HepG2 (cell line): ENCODE measurements around the gene RHBDF2. TPM values are rescaled to one million over a fixed set of nuclear protein-coding genes. Genes with fewer than 3 reads are reported as not detected.

ENCODE experiments used
- ATAC-seq: fragments of 200-7000 bp; cut with Tn5 transposase; 3 replicates; pipeline ENCODE4 v1.9.1; 2020; ENCODE audit warnings: mild to moderate bottlenecking, moderate library complexity
- BruUV-seq: library from RNA; stranded (reverse); fragments of 400-500 nt; replicated peaks from 2 replicates; lab custom pipeline; 2021; lab: Mats Ljungman, UMichigan
- CTCF ChIA-PET: fragments of 300-600 bp; formaldehyde crosslinking; extraction: SDS; loops from one replicate; lab custom pipeline; 2021; ENCODE audit warnings: low total read pairs, inconsistent platforms, low intra/inter-chr PET ratio; lab: Yijun Ruan, JAX
- POLR2A ChIA-PET: fragments of 350-600 bp; sonication (Branson Sonifier 250); formaldehyde crosslinking; loops from one replicate; lab custom pipeline; 2020; ENCODE audit warnings: antibody characterized with exemption, inconsistent platforms; lab: Yijun Ruan, JAX
- DNase-seq: peaks from one replicate; pipeline ENCODE4 v3.0.0-alpha.2; 2015; ENCODE audit warnings: low spot score
- FAIRE-seq: peaks from 3 replicates; lab custom pipeline; 2011; peaks lifted over from hg19 to GRCh38; lab: Jason Lieb, UNC
- H2AFZ ChIP-seq: one replicate; pipeline ENCODE4 v1.6.1; 2011; ENCODE audit warnings: low read length, inconsistent platforms
- H3K27ac ChIP-seq: fragments of 300-600 bp; 3 replicates; pipeline ENCODE4 v1.8.0; 2011; ENCODE audit warnings: mixed run types, mild to moderate bottlenecking, mixed read lengths, low read length, inconsistent platforms; ENCODE audit not compliant: insufficient read depth; ENCODE audit errors: extremely low read length
- H3K27me3 ChIP-seq, 2 experiments: fragments of 200-600 bp in 1 of 2; 2 replicates in 1 of 2; 3 replicates in 1 of 2; pipeline versions ENCODE4 v1.6.0 to v1.8.0; 2011; ENCODE audit warnings: low read length in 2 of 2, mild to moderate bottlenecking in 2 of 2, moderate library complexity in 2 of 2, inconsistent platforms in 1 of 2; ENCODE audit not compliant: insufficient read depth in 2 of 2, control insufficient read depth in 1 of 2
- H3K36me3 ChIP-seq, 2 experiments: fragments of 200-600 bp in 1 of 2; replicated peaks in 1 of 2; 2 replicates in 1 of 2; 3 replicates in 1 of 2; pipeline versions ENCODE4 v1.5.1 to v1.8.0; 2011; ENCODE audit warnings: low read length in 2 of 2, inconsistent platforms in 1 of 2; ENCODE audit not compliant: insufficient read depth in 2 of 2, control insufficient read depth in 1 of 2
- H3K4me1 ChIP-seq: 2 replicates; pipeline ENCODE4 v1.5.1; 2012; ENCODE audit warnings: low read length, inconsistent platforms; ENCODE audit not compliant: insufficient read depth
- H3K4me2 ChIP-seq: 2 replicates; pipeline ENCODE4 v1.6.0; 2011; ENCODE audit warnings: low read depth, low read length, inconsistent platforms
- H3K4me3 ChIP-seq, 3 experiments: fragments of 200-600 bp in 1 of 3; sonication (generic), shearing (Covaris generic) in 1 of 3; replicated peaks in 1 of 3; 2 replicates each; pipeline ENCODE4 v1.5.1; 2011 to 2016; ENCODE audit warnings: low read length in 3 of 3, inconsistent platforms in 2 of 3, low read depth in 2 of 3, mild to moderate bottlenecking in 2 of 3, control low read depth in 1 of 3, mixed read lengths in 1 of 3; ENCODE audit not compliant: insufficient read depth in 1 of 3
- H3K79me2 ChIP-seq: one replicate; pipeline ENCODE4 v1.6.1; 2011; ENCODE audit warnings: low read length, inconsistent platforms; ENCODE audit not compliant: insufficient read depth
- H3K9ac ChIP-seq: 2 replicates; pipeline ENCODE4 v1.6.0; 2011; ENCODE audit warnings: mild to moderate bottlenecking, low read depth, low read length, inconsistent platforms; ENCODE audit not compliant: insufficient read depth
- H3K9me3 ChIP-seq: 2 replicates; pipeline ENCODE4 v1.5.1; 2012; ENCODE audit warnings: mild to moderate bottlenecking, low read length
- H4K20me1 ChIP-seq: 2 replicates; pipeline ENCODE4 v1.6.0; 2011; ENCODE audit warnings: inconsistent platforms, mild to moderate bottlenecking, low read length, moderate library complexity; ENCODE audit not compliant: insufficient read depth
- BRCA1 ChIP-seq: sonication (generic); formaldehyde crosslinking; IDR thresholded peaks from 2 replicates; pipeline ENCODE4 v1.4.0; 2020; ENCODE audit warnings: missing genetic modification reagents
- HDAC2 ChIP-seq: sonication (generic); formaldehyde crosslinking; IDR thresholded peaks from 2 replicates; pipeline ENCODE4 v1.4.0; 2020; ENCODE audit warnings: missing genetic modification reagents
- HES4 ChIP-seq: sonication (generic); formaldehyde crosslinking; IDR thresholded peaks from 2 replicates; pipeline ENCODE4 v1.9.0; 2021; ENCODE audit warnings: mild to moderate bottlenecking, missing genetic modification reagents, borderline replicate concordance
- HMG20A ChIP-seq: IDR thresholded peaks from 2 replicates; pipeline ENCODE4 v1.6.1; 2016; ENCODE audit warnings: borderline replicate concordance
- MAFF ChIP-seq: IDR thresholded peaks from 2 replicates; pipeline ENCODE4 v1.6.1; 2011; ENCODE audit warnings: low read depth, low read length, improper control_type of control experiment
- MAFG ChIP-seq: sonication (generic); formaldehyde crosslinking; IDR thresholded peaks from 2 replicates; pipeline ENCODE4 v1.5.1; 2020; ENCODE audit warnings: mild to moderate bottlenecking, missing genetic modification reagents
- PHF21A ChIP-seq: sonication (generic); formaldehyde crosslinking; IDR thresholded peaks from 2 replicates; pipeline ENCODE4 v1.5.0; 2020; ENCODE audit warnings: mild to moderate bottlenecking, missing genetic modification reagents
- RORA ChIP-seq: sonication (generic); formaldehyde crosslinking; IDR thresholded peaks from 2 replicates; pipeline ENCODE4 v1.5.0; 2020; ENCODE audit warnings: mild to moderate bottlenecking, missing genetic modification reagents, moderate library complexity
- SMC3 ChIP-seq: IDR thresholded peaks from 2 replicates; pipeline ENCODE4 v1.6.1; 2011; ENCODE audit warnings: low read length, improper control_type of control experiment
- ZFP82 ChIP-seq: sonication (generic); formaldehyde crosslinking; IDR thresholded peaks from 2 replicates; pipeline ENCODE4 v1.5.1; 2020; ENCODE audit warnings: mild to moderate bottlenecking, missing genetic modification reagents, borderline replicate concordance
- ZKSCAN1 ChIP-seq: fragments of 150-350 bp; IDR thresholded peaks from 2 replicates; pipeline ENCODE4 v1.6.1; 2014; ENCODE audit warnings: low read length
- ZNF44 ChIP-seq: sonication (generic); formaldehyde crosslinking; IDR thresholded peaks from 2 replicates; pipeline ENCODE4 v1.5.1; 2020; ENCODE audit warnings: mild to moderate bottlenecking, missing genetic modification reagents
- WGBS: methylation state at CpG from one replicate; pipeline ENCODE4 v1.1.6; 2017; ENCODE audit warnings: low lambda C conversion rate; 5-methylcytosine and 5-hydroxymethylcytosine counted together
- in situ Hi-C: cut with HindIII; loops from 2 replicates; pipeline ENCODE4 v1.10.0; 2017; ENCODE audit warnings: low pct_unique_long_range_greater_than_20kb; ENCODE audit not compliant: extremely low pct_ligation_motif_present
- intact Hi-C: fragments of 100-400 bp; cut with micrococcal nuclease; formaldehyde crosslinking; loops from one replicate; pipeline ENCODE4 v1.10.0; 2022; ENCODE audit not compliant: unreplicated experiment
- polyA plus RNA-seq, 8 experiments: library from polyadenylated mRNA; depleted of rRNA in 3 of 8; stranded (reverse) in 7 of 8; unstranded in 1 of 8; fragments of >200 nt; fragmentation: Illumina TruSeq in 4 of 8; extraction: Trizol in 4 of 8; gene quantifications; 2 replicates each; pipeline versions ENCODE4 v1.2.1 to v1.2.3, GENCODE V29; 2011 to 2016; ENCODE audit warnings: low read depth in 4 of 8, missing spikeins in 1 of 8, mixed read lengths in 1 of 8; ENCODE audit not compliant: insufficient read depth in 1 of 8
- total RNA-seq, 5 experiments: library from RNA; depleted of rRNA; stranded (reverse); fragments of >200 nt; fragmentation: Illumina TruSeq; extraction: Trizol; gene quantifications; 2 replicates each; pipeline ENCODE4 v1.2.3, GENCODE V29; 2016; ENCODE audit warnings: low read depth in 1 of 5
- TF ChIP-seq, protein P1 (sequence below): sonication (generic); formaldehyde crosslinking; IDR thresholded peaks from 2 replicates; pipeline ENCODE4 v1.5.0; 2020; ENCODE audit warnings: missing genetic modification reagents, mild to moderate bottlenecking, borderline replicate concordance
- TF ChIP-seq, protein P2 (sequence below): sonication (generic); formaldehyde crosslinking; IDR thresholded peaks from 2 replicates; pipeline ENCODE4 v1.4.0; 2020; ENCODE audit warnings: mild to moderate bottlenecking, missing genetic modification reagents

RHBDF2 gene
- total and polyA plus RNA-seq, 2 of the 13 experiments (the other 11 are each of a cell fraction or from before 2014, with no cell fraction given), result 7.8 to 24.2 TPM

DNA sequence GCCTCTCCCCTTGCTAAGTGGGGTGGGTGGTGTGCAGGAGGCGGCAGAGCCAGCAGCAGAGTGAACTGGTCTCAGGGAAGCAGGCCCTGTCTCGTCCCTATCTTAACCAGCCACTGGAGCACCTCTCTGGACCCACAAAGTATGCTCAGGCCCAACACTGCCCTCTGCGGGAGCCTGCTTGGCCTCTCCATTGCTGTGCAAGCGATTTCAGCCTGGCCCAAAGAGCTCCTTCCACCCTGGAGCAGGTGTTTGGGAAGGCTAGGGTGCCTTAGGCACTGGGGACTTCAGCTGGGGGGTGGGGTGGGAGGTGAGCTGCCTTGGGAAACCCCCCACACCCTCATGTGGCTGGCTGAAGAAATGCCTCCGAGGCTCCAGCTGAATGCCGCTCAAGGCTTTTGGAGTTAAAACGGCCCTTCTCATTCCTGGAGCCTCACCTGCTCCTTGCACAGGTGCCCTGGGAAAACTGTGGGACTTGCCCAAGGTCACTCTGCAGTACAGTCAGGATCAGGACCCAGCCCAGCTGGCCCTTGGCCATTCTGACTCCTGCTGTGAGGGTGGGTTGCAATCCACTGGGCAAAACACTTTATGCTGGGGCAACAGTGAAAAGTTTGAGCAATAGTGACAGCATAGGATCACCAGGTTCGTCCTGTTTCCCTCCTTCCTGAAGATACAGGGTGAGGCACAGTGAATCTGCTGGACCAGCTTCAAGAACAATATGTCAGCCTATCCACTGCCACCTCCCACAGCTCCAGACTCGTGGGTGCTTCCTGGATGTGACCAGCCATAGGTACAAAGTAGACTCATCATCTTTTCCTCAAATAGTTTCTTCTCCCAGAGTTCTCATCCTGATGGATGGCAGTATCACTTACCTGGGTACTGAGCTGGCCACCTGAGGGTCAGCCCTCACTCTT, 42.4 kb downstream of the RHBDF2 start:
- no peak overlapping the region for H3K27ac ChIP-seq
- H2AFZ ChIP-seq, result no peak overlapping the region
- DNase-seq (peak; percentile 71), ATAC-seq (peak; percentile 92), FAIRE-seq (peak; percentile 75)
- H3K9me3 ChIP-seq, result no peaks in the 10 kb centered on the region
- H3K27me3 ChIP-seq, result peaks cover 10 to 28% of the 10 kb centered on the region in 2 experiments; a peak in 4 of 5 replicates
- ChIA-PET POLR2A (interaction anchor here (0.7 to 1.7 kb wide), 12 partner anchors 40 to 187 kb away, joined by 3 to 13 read pairs (median 3); partner anchors contain the start of genes PRCD and RHBDF2), CTCF (interaction anchor here (1.2 to 2.4 kb wide), 3 partner anchors 26 to 50 kb away, joined by 4 to 26 read pairs (median 10); no protein-coding TSS in a partner anchor)
- intact Hi-C loops, result loop anchor here (1.0 kb wide), 1 partner anchor 51 kb away; no protein-coding TSS in a partner anchor
- no peaks in the 10 kb centered on the region for H3K36me3 ChIP-seq
- BruUV-seq, result no TSS peak
- no peak overlapping the region for H3K9ac ChIP-seq
- no peaks in the 10 kb centered on the region for H4K20me1 ChIP-seq
- WGBS, result 10% methylated on average over 7 of the region's 9 CpGs
- peaks cover 45% of the 10 kb centered on the region for H3K4me1 ChIP-seq
- no peaks in the 10 kb centered on the region for H3K79me2 ChIP-seq
- H3K4me2 ChIP-seq, result no peak overlapping the region
- no peak overlapping the region for H3K4me3 ChIP-seq
- in situ Hi-C loops, result no loop called here
- TF ChIP-seq SMC3, result peak; percentile 74
- TF ChIP-seq HES4 (CRISPR knock-in tag), result no peak
- TF ChIP-seq MAFF, result peak; percentile 40; the same call in 1 of the 2 replicates
- TF ChIP-seq ZFP82 (CRISPR knock-in tag), result no peak
- TF ChIP-seq ZNF44 (CRISPR knock-in tag), result no peak
- TF ChIP-seq RORA, result no peak
- TF ChIP-seq ZKSCAN1, result no peak
- no peak for TF ChIP-seq PHF21A (CRISPR knock-in tag)
- no peak for TF ChIP-seq HDAC2 (CRISPR knock-in tag)
- TF ChIP-seq, protein P1, sequence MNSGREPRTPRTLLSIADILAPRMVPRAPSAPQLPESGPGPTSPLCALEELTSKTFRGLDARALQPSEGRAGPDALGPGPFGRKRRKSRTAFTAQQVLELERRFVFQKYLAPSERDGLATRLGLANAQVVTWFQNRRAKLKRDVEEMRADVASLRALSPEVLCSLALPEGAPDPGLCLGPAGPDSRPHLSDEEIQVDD (CRISPR knock-in tag), result no peak
- no peak for TF ChIP-seq BRCA1
- TF ChIP-seq, protein P2, sequence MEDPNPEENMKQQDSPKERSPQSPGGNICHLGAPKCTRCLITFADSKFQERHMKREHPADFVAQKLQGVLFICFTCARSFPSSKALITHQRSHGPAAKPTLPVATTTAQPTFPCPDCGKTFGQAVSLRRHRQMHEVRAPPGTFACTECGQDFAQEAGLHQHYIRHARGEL (CRISPR knock-in tag), result no peak; the same call in 1 of the 2 replicates
- TF ChIP-seq MAFG (CRISPR knock-in tag), result no peak; the same call in 1 of the 2 replicates
- TF ChIP-seq HMG20A (CRISPR knock-in tag), result no peak
